GM21360 (cell line): ENCODE results near the gene H2AZ1.

ENCODE experiments used
- ATAC-seq: cut with Tn5 transposase; IDR thresholded peaks from one replicate; pipeline ENCODE4 v1.9.1; 2021; ENCODE audit warnings: mild to moderate bottlenecking, moderate library complexity; ENCODE audit not compliant: unreplicated experiment

Gene H2AZ1

GRCh38 chr4:99946356-99947189 lies 3.5 kb downstream of the H2AZ1 start, which contains the start of gene DNAJB14:
Gene DNAJB14, minus strand, starts transcription at chr4:99946618. Its CDS starts 47 bp downstream, at chr4:99946571.
- peak; percentile 40 for ATAC-seq

- ATAC-seq: peak; percentile 1
Measured at GRCh38 chr4:99945718-99946355, 4.2 kb downstream of the H2AZ1 start.

- ATAC-seq: no peak
Measured at GRCh38 chr4:99943904-99944437, 6.1 kb downstream of the H2AZ1 start.

- no peak for ATAC-seq
Measured at GRCh38 chr4:99938243-99938753, 11.8 kb downstream of the H2AZ1 start.

- ATAC-seq: no peak
Measured at GRCh38 chr4:99934891-99935290, 15.2 kb downstream of the H2AZ1 start.

GRCh38 chr4:99927566-99927965 lies 22.5 kb downstream of the H2AZ1 start:
- ATAC-seq: no peak

- no peak for ATAC-seq
Measured at GRCh38 chr4:99921174-99921573, 28.9 kb downstream of the H2AZ1 start.

GRCh38 chr4:99918656-99919055 lies 31.4 kb downstream of the H2AZ1 start:
- no peak for ATAC-seq

- no peak for ATAC-seq
Measured at GRCh38 chr4:99917575-99917974, 32.5 kb downstream of the H2AZ1 start.

- ATAC-seq: no peak
Measured at GRCh38 chr4:99915449-99915848, 34.6 kb downstream of the H2AZ1 start.
